K562 (cell line): Measurements from ENCODE around the gene UBAP1L. TPM values are rescaled to one million over a fixed set of nuclear protein-coding genes. Genes with fewer than 3 reads are reported as not detected.

ENCODE experiments used
- ATAC-seq: fragments of 200-7000 bp; cut with Tn5 transposase; 3 replicates; pipeline ENCODE4 v1.9.1; 2020; ENCODE audit warnings: moderate library complexity
- BruUV-seq: library from RNA; stranded (reverse); fragments of 400-500 nt; replicated peaks from 2 replicates; lab custom pipeline; 2021; lab: Mats Ljungman, UMichigan
- CTCF ChIA-PET: fragments of 300-600 bp; formaldehyde crosslinking; extraction: SDS; loops from one replicate; lab custom pipeline; 2021; ENCODE audit warnings: low intra/inter-chr PET ratio; lab: Yijun Ruan, JAX
- POLR2A ChIA-PET: fragments of 300-600, 350-650 bp; sonication (Branson Sonifier 250); formaldehyde crosslinking; extraction: SDS; loops from one replicate; lab custom pipeline; 2021; ENCODE audit warnings: antibody characterized with exemption, inconsistent platforms; lab: Yijun Ruan, JAX
- DNase-seq, 4 experiments: peaks; one replicate each; pipeline versions ENCODE4 v3.0.0 to v3.0.0-alpha.2; 2011 to 2018; ENCODE audit warnings: low spot score in 3 of 4, mixed read lengths in 3 of 4; ENCODE audit errors: extremely low read depth in 1 of 4
- FAIRE-seq: peaks from 2 replicates; lab custom pipeline; 2011; peaks lifted over from hg19 to GRCh38; lab: Jason Lieb, UNC
- H2AFZ ChIP-seq: 2 replicates; pipeline ENCODE4 v1.6.0; 2011; ENCODE audit warnings: low read depth, low read length, control low read depth, inconsistent platforms
- H3K27ac ChIP-seq: fragments of 200-600 bp; 3 replicates; pipeline ENCODE4 v1.8.0; 2011; ENCODE audit warnings: low read depth, mild to moderate bottlenecking, control low read depth, inconsistent platforms, low read length, moderate library complexity, mixed read lengths; ENCODE audit errors: extremely low read depth
- H3K27me3 ChIP-seq, 2 experiments: fragments of 300-600 bp in 1 of 2; 2 replicates in 1 of 2; 3 replicates in 1 of 2; pipeline versions ENCODE4 v1.6.0 to v1.8.0; 2011; ENCODE audit warnings: inconsistent platforms in 2 of 2, low read length in 2 of 2, mild to moderate bottlenecking in 1 of 2, mixed read lengths in 1 of 2, moderate library complexity in 1 of 2; ENCODE audit not compliant: control insufficient read depth in 2 of 2, insufficient read depth in 2 of 2
- H3K36me3 ChIP-seq: fragments of 300-600 bp; 3 replicates; pipeline ENCODE4 v1.8.0; 2011; ENCODE audit warnings: mild to moderate bottlenecking, low read length, inconsistent platforms; ENCODE audit not compliant: control insufficient read depth, insufficient read depth
- H3K4me1 ChIP-seq, 2 experiments: fragments of 200-600 bp in 1 of 2; replicated peaks in 1 of 2; 2 replicates in 1 of 2; 3 replicates in 1 of 2; pipeline versions ENCODE4 v1.5.1 to v1.8.0; 2011; ENCODE audit warnings: inconsistent platforms in 2 of 2, low read length in 2 of 2, mild to moderate bottlenecking in 1 of 2, mixed read lengths in 1 of 2, moderate library complexity in 1 of 2; ENCODE audit not compliant: control insufficient read depth in 2 of 2, insufficient read depth in 2 of 2
- H3K4me2 ChIP-seq: 2 replicates; pipeline ENCODE4 v1.6.1; 2011; ENCODE audit warnings: low read length, control low read depth, inconsistent platforms, mixed read lengths; ENCODE audit not compliant: insufficient read depth
- H3K4me3 ChIP-seq: fragments of 200-600 bp; sonication (generic), shearing (Covaris generic); 2 replicates; pipeline ENCODE4 v1.5.1; 2016; ENCODE audit warnings: control low read depth, inconsistent platforms
- H3K79me2 ChIP-seq: fragments of 200-600 bp; 3 replicates; pipeline ENCODE4 v1.8.0; 2011; ENCODE audit warnings: low read length, inconsistent platforms; ENCODE audit not compliant: control insufficient read depth, insufficient read depth
- H3K9ac ChIP-seq, 2 experiments: 2 replicates each; pipeline versions ENCODE4 v1.6.0 to v1.6.1; 2011; ENCODE audit warnings: low read depth in 2 of 2, low read length in 2 of 2, control low read depth in 1 of 2, inconsistent platforms in 1 of 2, mild to moderate bottlenecking in 1 of 2, mixed read lengths in 1 of 2; ENCODE audit not compliant: insufficient read depth in 1 of 2
- H3K9me1 ChIP-seq: one replicate; pipeline ENCODE4 v1.6.0; 2011; ENCODE audit warnings: inconsistent platforms, mild to moderate bottlenecking, low read length, moderate library complexity; ENCODE audit not compliant: control insufficient read depth, insufficient read depth
- H3K9me3 ChIP-seq: replicated peaks from 2 replicates; pipeline ENCODE4 v1.5.1; 2011; ENCODE audit warnings: low read depth, low read length, inconsistent platforms; ENCODE audit not compliant: control insufficient read depth, insufficient read depth
- H4K20me1 ChIP-seq: replicated peaks from 2 replicates; pipeline ENCODE4 v1.6.1; 2011; ENCODE audit warnings: low read length, inconsistent platforms, mixed read lengths; ENCODE audit not compliant: control insufficient read depth, insufficient read depth
- BMI1 ChIP-seq: fragments of 150-350 bp; IDR thresholded peaks from 2 replicates; pipeline ENCODE4 v1.6.1; 2014; ENCODE audit warnings: low read length
- CBX1 ChIP-seq: sonication (generic); IDR thresholded peaks from 2 replicates; pipeline ENCODE4 v1.6.1; 2016; ENCODE audit warnings: antibody characterized with exemption, low read depth, mild to moderate bottlenecking
- CBX2 ChIP-seq: fragments of 200-600 bp; sonication (generic); IDR thresholded peaks from one replicate; pipeline ENCODE4 v1.6.1; 2012; ENCODE audit warnings: mild to moderate bottlenecking, low read length, inconsistent platforms; ENCODE audit not compliant: insufficient read depth, poor library complexity, severe bottlenecking
- IRF2 ChIP-seq: sonication (generic); formaldehyde crosslinking; IDR thresholded peaks from 2 replicates; pipeline ENCODE4 v1.8.1; 2022; ENCODE audit warnings: mild to moderate bottlenecking, missing genetic modification reagents
- MAFG ChIP-seq: fragments of 450-650 bp; conservative IDR thresholded peaks from 2 replicates; pipeline ENCODE4 v1.6.1; 2016; ENCODE audit warnings: missing genetic modification characterization, missing compliant biosample characterization
- MED1 ChIP-seq: sonication (generic); formaldehyde crosslinking; IDR thresholded peaks from 2 replicates; pipeline ENCODE4 v1.8.1; 2023; ENCODE audit warnings: missing genetic modification reagents, borderline replicate concordance
- RBM17 ChIP-seq: fragments of 200-400 bp; formaldehyde crosslinking; IDR thresholded peaks from 2 replicates; pipeline ENCODE4 v1.6.1; 2017; ENCODE audit warnings: low read depth, mild to moderate bottlenecking, low read length, borderline replicate concordance
- RBM34 ChIP-seq: fragments of 200-400 bp; formaldehyde crosslinking; IDR thresholded peaks from 2 replicates; pipeline ENCODE4 v1.6.1; 2018; ENCODE audit warnings: low read length, borderline replicate concordance; ENCODE audit not compliant: insufficient read depth
- SMC3 ChIP-seq: conservative IDR thresholded peaks from 2 replicates; pipeline ENCODE4 v1.6.1; 2011; ENCODE audit warnings: low read depth, low read length, improper control_type of control experiment; ENCODE audit not compliant: insufficient read depth
- SP2 ChIP-seq: IDR thresholded peaks from 2 replicates; pipeline ENCODE4 v1.6.1; 2011; ENCODE audit warnings: mild to moderate bottlenecking, low read depth, low read length, moderate library complexity; ENCODE audit not compliant: poor library complexity, severe bottlenecking; ENCODE audit errors: extremely low read depth
- ZNF124 ChIP-seq: sonication (generic); formaldehyde crosslinking; IDR thresholded peaks from 2 replicates; pipeline ENCODE4 v1.8.1; 2022; ENCODE audit warnings: missing genetic modification reagents
- ZNF324 ChIP-seq: fragments of 250-450 bp; sonication (Bioruptor Pico); IDR thresholded peaks from 2 replicates; pipeline ENCODE4 v1.4.0; 2020; ENCODE audit warnings: mild to moderate bottlenecking
- WGBS: fragments of 100-300 bp; shearing (Covaris generic); methylation state at CpG from one replicate; pipeline ENCODE4 v1.1.6; 2016; ENCODE audit warnings: low coverage, mixed read lengths; ENCODE audit not compliant: insufficient coverage; ENCODE audit errors: missing lambda C conversion rate; 5-methylcytosine and 5-hydroxymethylcytosine counted together
- in situ Hi-C: fragments of 300-500 bp; cut with MboI; formaldehyde crosslinking; loops from 4 replicates; pipeline ENCODE4 v1.15.0; 2018; ENCODE audit warnings: inconsistent platforms, mixed read lengths
- intact Hi-C: fragments of 100-400 bp; cut with micrococcal nuclease; formaldehyde crosslinking; loops from 2 replicates; pipeline ENCODE4 v1.14.2; 2022
- polyA plus RNA-seq, 8 experiments: library from polyadenylated mRNA; depleted of rRNA in 4 of 8; stranded (reverse) in 5 of 8; unstranded in 3 of 8; fragments of >200 nt; fragmentation: Nextera tagmentation in 2 of 8; fragmentation: Illumina TruSeq in 1 of 8; extraction: Ambion mirVana in 2 of 8; extraction: Trizol in 1 of 8; gene quantifications; 2 replicates each; pipeline versions ENCODE4 v1.2.1 to v1.2.3, GENCODE V29; 2011 to 2014; ENCODE audit warnings: inconsistent platforms in 1 of 8, missing spikeins in 1 of 8
- total RNA-seq, 7 experiments: library from RNA; depleted of rRNA in 6 of 7; stranded (reverse); fragments of >200 nt in 6 of 7; fragmentation: Illumina TruSeq in 2 of 7; extraction: Trizol in 2 of 7; gene quantifications; 2 replicates each; pipeline versions ENCODE4 v1.2.1 to v1.2.3, GENCODE V29; 2011 to 2021; ENCODE audit warnings: low replicate concordance in 1 of 7
- TF ChIP-seq, protein P1 (sequence below), 3 experiments: fragments of 200-800 bp in 1 of 3; fragments of 250-450 bp in 1 of 3; fragments of 450-650 bp in 1 of 3; sonication (Bioruptor Pico) in 1 of 3; sonication (Bioruptor generic) in 1 of 3; formaldehyde crosslinking in 1 of 3; IDR thresholded peaks; 2 replicates each; pipeline versions ENCODE4 v1.6.1 to v1.8.0; 2016 to 2022; ENCODE audit warnings: mild to moderate bottlenecking in 2 of 3, missing genetic modification characterization in 2 of 3, missing compliant biosample characterization in 1 of 3, moderate library complexity in 1 of 3
- TF ChIP-seq, protein P2 (sequence below): sonication (generic); formaldehyde crosslinking; IDR thresholded peaks from 2 replicates; pipeline ENCODE4 v1.8.0; 2022; ENCODE audit warnings: mild to moderate bottlenecking, missing genetic modification reagents
- TF ChIP-seq, protein P3 (sequence below): fragments of 250-450 bp; sonication (Bioruptor Pico); IDR thresholded peaks from 2 replicates; pipeline ENCODE4 v1.5.0; 2021

UBAP1L gene
- total and polyA plus RNA-seq, 9 of the 15 experiments (the other 6 are each of a cell fraction or from before 2014, with no cell fraction given) = 0.16 to 0.71 (median 0.41) TPM; not detected in 2

DNA sequence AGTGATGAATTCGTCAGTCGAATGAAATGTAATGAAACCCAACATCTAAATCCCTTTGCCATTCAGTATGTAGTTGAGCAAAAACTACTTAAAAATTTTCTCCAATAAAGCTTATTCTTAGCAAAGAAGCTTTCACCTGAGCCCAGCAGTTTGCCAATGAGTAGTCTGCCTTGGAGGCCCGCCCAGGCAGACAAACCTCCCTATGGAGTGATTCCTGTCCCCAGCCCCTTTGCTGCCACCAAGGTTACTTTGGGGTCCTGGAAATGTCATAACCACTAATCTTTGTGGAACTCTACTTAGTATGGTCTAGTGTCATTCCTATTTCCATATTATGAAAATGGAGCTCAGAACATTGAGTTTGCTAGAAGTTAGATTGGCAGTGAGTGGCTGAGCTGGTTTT is 12.1 kb downstream of the UBAP1L start:
- intact Hi-C loops (loop anchor here (5.0 kb wide), 1 partner anchor 71 kb away; no protein-coding TSS in a partner anchor), in situ Hi-C loops (no loop called here)
- TF ChIP-seq SP2 (no peak), CBX2 (no peak), MAFG (no peak), MED1 (CRISPR knock-in tag) (no peak), IRF2 (CRISPR knock-in tag) (no peak), CBX1 (no peak), ZNF324 (no peak), SMC3 (no peak), ZNF124 (CRISPR knock-in tag) (no peak), BMI1 (no peak), RBM34 (no peak), RBM17 (no peak)
- TF ChIP-seq, protein P1, sequence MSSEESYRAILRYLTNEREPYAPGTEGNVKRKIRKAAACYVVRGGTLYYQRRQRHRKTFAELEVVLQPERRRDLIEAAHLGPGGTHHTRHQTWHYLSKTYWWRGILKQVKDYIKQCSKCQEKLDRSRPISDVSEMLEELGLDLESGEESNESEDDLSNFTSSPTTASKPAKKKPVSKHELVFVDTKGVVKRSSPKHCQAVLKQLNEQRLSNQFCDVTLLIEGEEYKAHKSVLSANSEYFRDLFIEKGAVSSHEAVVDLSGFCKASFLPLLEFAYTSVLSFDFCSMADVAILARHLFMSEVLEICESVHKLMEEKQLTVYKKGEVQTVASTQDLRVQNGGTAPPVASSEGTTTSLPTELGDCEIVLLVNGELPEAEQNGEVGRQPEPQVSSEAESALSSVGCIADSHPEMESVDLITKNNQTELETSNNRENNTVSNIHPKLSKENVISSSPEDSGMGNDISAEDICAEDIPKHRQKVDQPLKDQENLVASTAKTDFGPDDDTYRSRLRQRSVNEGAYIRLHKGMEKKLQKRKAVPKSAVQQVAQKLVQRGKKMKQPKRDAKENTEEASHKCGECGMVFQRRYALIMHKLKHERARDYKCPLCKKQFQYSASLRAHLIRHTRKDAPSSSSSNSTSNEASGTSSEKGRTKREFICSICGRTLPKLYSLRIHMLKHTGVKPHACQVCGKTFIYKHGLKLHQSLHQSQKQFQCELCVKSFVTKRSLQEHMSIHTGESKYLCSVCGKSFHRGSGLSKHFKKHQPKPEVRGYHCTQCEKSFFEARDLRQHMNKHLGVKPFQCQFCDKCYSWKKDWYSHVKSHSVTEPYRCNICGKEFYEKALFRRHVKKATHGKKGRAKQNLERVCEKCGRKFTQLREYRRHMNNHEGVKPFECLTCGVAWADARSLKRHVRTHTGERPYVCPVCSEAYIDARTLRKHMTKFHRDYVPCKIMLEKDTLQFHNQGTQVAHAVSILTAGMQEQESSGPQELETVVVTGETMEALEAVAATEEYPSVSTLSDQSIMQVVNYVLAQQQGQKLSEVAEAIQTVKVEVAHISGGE (CRISPR knock-in tag; IDR thresholded peaks at IDR 0.05) = no peak
- TF ChIP-seq, protein P2, sequence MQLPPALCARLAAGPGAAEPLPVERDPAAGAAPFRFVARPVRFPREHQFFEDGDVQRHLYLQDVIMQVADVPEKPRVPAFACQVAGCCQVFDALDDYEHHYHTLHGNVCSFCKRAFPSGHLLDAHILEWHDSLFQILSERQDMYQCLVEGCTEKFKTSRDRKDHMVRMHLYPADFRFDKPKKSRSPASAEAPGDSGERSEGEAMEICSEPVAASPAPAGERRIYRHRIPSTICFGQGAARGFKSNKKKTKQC (CRISPR knock-in tag) = no peak
- TF ChIP-seq, protein P3, sequence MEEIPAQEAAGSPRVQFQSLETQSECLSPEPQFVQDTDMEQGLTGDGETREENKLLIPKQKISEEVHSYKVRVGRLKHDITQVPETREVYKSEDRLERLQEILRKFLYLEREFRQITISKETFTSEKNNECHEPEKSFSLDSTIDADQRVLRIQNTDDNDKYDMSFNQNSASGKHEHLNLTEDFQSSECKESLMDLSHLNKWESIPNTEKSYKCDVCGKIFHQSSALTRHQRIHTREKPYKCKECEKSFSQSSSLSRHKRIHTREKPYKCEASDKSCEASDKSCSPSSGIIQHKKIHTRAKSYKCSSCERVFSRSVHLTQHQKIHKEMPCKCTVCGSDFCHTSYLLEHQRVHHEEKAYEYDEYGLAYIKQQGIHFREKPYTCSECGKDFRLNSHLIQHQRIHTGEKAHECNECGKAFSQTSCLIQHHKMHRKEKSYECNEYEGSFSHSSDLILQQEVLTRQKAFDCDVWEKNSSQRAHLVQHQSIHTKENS = no peak
- Histone ChIP-seq H3K4me2 (no peak overlapping the region), H3K27ac (no peak overlapping the region), H3K4me1 (no peaks in the 10 kb centered on the region), H3K27me3 (no peaks in the 10 kb centered on the region), H4K20me1 (no peaks in the 10 kb centered on the region), H3K4me3 (no peak overlapping the region), H2AFZ (no peak overlapping the region), H3K36me3 (peaks cover 28% of the 10 kb centered on the region; the same call in 2 of the 3 replicates), H3K9me3 (no peaks in the 10 kb centered on the region), H3K9ac (no peak overlapping the region), H3K9me1 (peaks cover 3% of the 10 kb centered on the region), H3K79me2 (no peaks in the 10 kb centered on the region)
- WGBS = 81% methylated on average over 3 of the region's 3 CpGs
- ChIA-PET CTCF (no interaction called here), POLR2A (interaction anchor here (0.7 kb wide), 1 partner anchor 60 kb away, joined by 3 read pairs; no protein-coding TSS in a partner anchor)
- DNase-seq (no peak), ATAC-seq (no peak), FAIRE-seq (no peak)
- BruUV-seq = no TSS peak
